HG02938 (cell line): ENCODE results near the gene KCNT1.
"Not testable (repeated sequence)": the region's sequence is repeated elsewhere in the genome, so short reads cannot be mapped to it uniquely, and the experiment has no call there.

Experiments
- ATAC-seq: cut with Tn5 transposase; IDR thresholded peaks from one replicate; pipeline ENCODE4 v1.9.1; 2021; ENCODE audit warnings: mild to moderate bottlenecking, moderate library complexity; ENCODE audit not compliant: unreplicated experiment

KCNT1 gene

GRCh38 chr9:135701959-135702721 lies at the start of gene KCNT1:
Gene KCNT1, plus strand, starts transcription at chr9:135702185. Its CDS starts 74 bp downstream, at chr9:135702259.
- no peak for ATAC-seq

GRCh38 chr9:135655317-135655716 lies 46.7 kb upstream of the KCNT1 start:
- ATAC-seq, result no peak

GRCh38 chr9:135657416-135657815 lies 44.6 kb upstream of the KCNT1 start:
- ATAC-seq, result no peak

GRCh38 chr9:135659252-135659651 lies 42.7 kb upstream of the KCNT1 start:
- ATAC-seq, result no peak

GRCh38 chr9:135660407-135660806 lies 41.6 kb upstream of the KCNT1 start:
- no peak for ATAC-seq

- no peak for ATAC-seq
Observed at GRCh38 chr9:135661816-135662560, 40.0 kb upstream of the KCNT1 start.

- ATAC-seq, result no peak
Observed at GRCh38 chr9:135662758-135663450, 39.1 kb upstream of the KCNT1 start, which contains the start of gene LCN9. Gene LCN9, plus strand, starts transcription at chr9:135663309. Its CDS starts 13 bp downstream, at chr9:135663322.

- no peak for ATAC-seq
Observed at GRCh38 chr9:135663451-135663770, 38.6 kb upstream of the KCNT1 start.

GRCh38 chr9:135663857-135664256 lies 38.1 kb upstream of the KCNT1 start:
- ATAC-seq, result no peak

- no peak for ATAC-seq
Observed at GRCh38 chr9:135664266-135664665, 37.7 kb upstream of the KCNT1 start.

GRCh38 chr9:135664801-135665794 lies 36.9 kb upstream of the KCNT1 start:
- no peak for ATAC-seq

GRCh38 chr9:135665795-135666189 lies 36.2 kb upstream of the KCNT1 start:
- ATAC-seq, result no peak

- ATAC-seq, result no peak
Observed at GRCh38 chr9:135666534-135667462, 35.2 kb upstream of the KCNT1 start.

GRCh38 chr9:135667463-135668001 lies 34.5 kb upstream of the KCNT1 start:
- no peak for ATAC-seq

GRCh38 chr9:135669018-135669417 lies 33.0 kb upstream of the KCNT1 start:
- ATAC-seq, result not testable (repeated sequence)

GRCh38 chr9:135669616-135670285 lies 32.2 kb upstream of the KCNT1 start:
- no peak for ATAC-seq

- no peak for ATAC-seq
Observed at GRCh38 chr9:135670721-135671590, 31.0 kb upstream of the KCNT1 start.
